ENCODE measurements around the gene LYSMD4.

- TF ChIP-seq, protein P1, sequence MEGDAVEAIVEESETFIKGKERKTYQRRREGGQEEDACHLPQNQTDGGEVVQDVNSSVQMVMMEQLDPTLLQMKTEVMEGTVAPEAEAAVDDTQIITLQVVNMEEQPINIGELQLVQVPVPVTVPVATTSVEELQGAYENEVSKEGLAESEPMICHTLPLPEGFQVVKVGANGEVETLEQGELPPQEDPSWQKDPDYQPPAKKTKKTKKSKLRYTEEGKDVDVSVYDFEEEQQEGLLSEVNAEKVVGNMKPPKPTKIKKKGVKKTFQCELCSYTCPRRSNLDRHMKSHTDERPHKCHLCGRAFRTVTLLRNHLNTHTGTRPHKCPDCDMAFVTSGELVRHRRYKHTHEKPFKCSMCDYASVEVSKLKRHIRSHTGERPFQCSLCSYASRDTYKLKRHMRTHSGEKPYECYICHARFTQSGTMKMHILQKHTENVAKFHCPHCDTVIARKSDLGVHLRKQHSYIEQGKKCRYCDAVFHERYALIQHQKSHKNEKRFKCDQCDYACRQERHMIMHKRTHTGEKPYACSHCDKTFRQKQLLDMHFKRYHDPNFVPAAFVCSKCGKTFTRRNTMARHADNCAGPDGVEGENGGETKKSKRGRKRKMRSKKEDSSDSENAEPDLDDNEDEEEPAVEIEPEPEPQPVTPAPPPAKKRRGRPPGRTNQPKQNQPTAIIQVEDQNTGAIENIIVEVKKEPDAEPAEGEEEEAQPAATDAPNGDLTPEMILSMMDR (conservative IDR thresholded peaks at IDR 0.05 in 1 of 2, IDR thresholded peaks at IDR 0.05 in 1 of 2; ENCODE audit: extremely low read depth in 1 of 2, insufficient read depth in 1 of 2, low read depth in 1 of 2, low read length in 2 of 2): no peak
- TF ChIP-seq EZH2 (IDR thresholded peaks at IDR 0.05; ENCODE audit: borderline replicate concordance, low read length): no peak
These were observed 3.9 kb downstream of the LYSMD4 start for GRCh38 chr15:99729327-99729726.

Measured in mammary epithelial cell (primary cell).